BJ (cell line): ENCODE data around the gene GALNT17. TPM values are rescaled to one million over a fixed set of nuclear protein-coding genes. Genes with fewer than 3 reads are reported as not detected.

ENCODE experiments used
- CTCF ChIA-PET: fragments of 350-600 bp; formaldehyde crosslinking; extraction: SDS; loops from one replicate; lab custom pipeline; 2021; ENCODE audit warnings: antibody characterized with exemption, inconsistent platforms; lab: Yijun Ruan, JAX
- POLR2A ChIA-PET: fragments of 300-600 bp; sonication (Branson Sonifier 250); formaldehyde crosslinking; extraction: SDS; loops from one replicate; lab custom pipeline; 2021; ENCODE audit warnings: antibody characterized with exemption; lab: Charles Lee
- DNase-seq: peaks from one replicate; pipeline ENCODE4 v3.0.0-alpha.2; 2011; ENCODE audit warnings: low read depth
- H3K27me3 ChIP-seq: 2 replicates; pipeline ENCODE4 v1.6.0; 2011; ENCODE audit warnings: low read length; ENCODE audit not compliant: control insufficient read depth, insufficient read depth
- H3K36me3 ChIP-seq: 2 replicates; pipeline ENCODE4 v1.5.1; 2011; ENCODE audit warnings: low read length; ENCODE audit not compliant: control insufficient read depth, insufficient read depth
- H3K4me3 ChIP-seq: 2 replicates; pipeline ENCODE4 v1.5.1; 2011; ENCODE audit warnings: low read depth, mild to moderate bottlenecking, control low read depth, low read length
- CTCF ChIP-seq: IDR thresholded peaks from 2 replicates; pipeline ENCODE4 v1.5.1; 2011; ENCODE audit warnings: low read depth, mild to moderate bottlenecking, control low read depth, inconsistent platforms, low read length, moderate library complexity; ENCODE audit not compliant: insufficient read depth
- polyA plus RNA-seq: library from polyadenylated mRNA; depleted of rRNA; stranded (reverse); fragments of >200 nt; gene quantifications from 2 replicates; pipeline ENCODE4 v1.2.3, GENCODE V29; 2011

The GALNT17 gene
- polyA plus RNA-seq, 1 experiment = not detected

- DNase-seq = no peak
- CTCF ChIA-PET = no interaction called here
- H3K4me3 ChIP-seq = no peak overlapping the region
- POLR2A ChIA-PET = no interaction called here
- H3K27me3 ChIP-seq = no peaks in the 10 kb centered on the region
- TF ChIP-seq CTCF = no peak
- no peaks in the 10 kb centered on the region for H3K36me3 ChIP-seq
These were observed 52.2 kb downstream of the GALNT17 start for GRCh38 chr7:71184136-71184535.

- DNase-seq = no peak
- no peaks in the 10 kb centered on the region for H3K36me3 ChIP-seq
- H3K27me3 ChIP-seq = no peaks in the 10 kb centered on the region
- no peak overlapping the region for H3K4me3 ChIP-seq
- CTCF ChIA-PET = interaction anchor here (0.7 kb wide), 1 partner anchor 281 kb away, joined by 5 read pairs; no protein-coding TSS in a partner anchor
- TF ChIP-seq CTCF = no peak
- POLR2A ChIA-PET = no interaction called here
These were observed 52.7 kb downstream of the GALNT17 start for GRCh38 chr7:71184609-71185008.

GRCh38 chr7:71186535-71187057, 54.7 kb downstream of the GALNT17 start:
- no peak for TF ChIP-seq CTCF
- no peak for DNase-seq
- CTCF ChIA-PET = no interaction called here
- POLR2A ChIA-PET = no interaction called here
- Histone ChIP-seq H3K36me3 (no peaks in the 10 kb centered on the region), H3K4me3 (no peak overlapping the region), H3K27me3 (no peaks in the 10 kb centered on the region)

- TF ChIP-seq CTCF = no peak
- Histone ChIP-seq H3K4me3 (no peak overlapping the region), H3K27me3 (no peaks in the 10 kb centered on the region), H3K36me3 (no peaks in the 10 kb centered on the region)
- ChIA-PET CTCF (no interaction called here), POLR2A (no interaction called here)
- no peak for DNase-seq
These were observed 59.8 kb downstream of the GALNT17 start for GRCh38 chr7:71191771-71192170.

- ChIA-PET CTCF (no interaction called here), POLR2A (no interaction called here)
- Histone ChIP-seq H3K4me3 (no peak overlapping the region), H3K27me3 (no peaks in the 10 kb centered on the region), H3K36me3 (no peaks in the 10 kb centered on the region)
- no peak for TF ChIP-seq CTCF
- no peak for DNase-seq
These were observed 61.3 kb downstream of the GALNT17 start for GRCh38 chr7:71193099-71193810.
